Uterus (tissue), 4 donors: ENCODE measurements around the gene RBP4. TPM values are rescaled to one million over a fixed set of nuclear protein-coding genes. Genes with fewer than 3 reads are reported as not detected.

Experiments used
- DNase-seq, 2 donors: peaks; one replicate each; pipeline ENCODE4 v3.0.0-alpha.2; 2019 to 2020
- H3K27ac ChIP-seq, 2 donors: fragments of 200-600 bp; sonication (generic); 1 replicate in 1 of 2; 2 replicates in 1 of 2; pipeline ENCODE4 v1.5.1; 2016 to 2018
- H3K27me3 ChIP-seq, 2 donors: fragments of 200-600 bp; sonication (generic); one replicate each; pipeline ENCODE4 v1.5.1; 2018 to 2019; ENCODE audit warnings: control low read depth in 1 of 2
- H3K36me3 ChIP-seq, 2 donors: fragments of 200-600 bp; sonication (generic); one replicate each; pipeline ENCODE4 v1.5.1; 2019; ENCODE audit warnings: control low read depth in 1 of 2
- H3K4me1 ChIP-seq, 2 donors: fragments of 200-600 bp; sonication (generic); one replicate each; pipeline ENCODE4 v1.5.1; 2018 to 2019; ENCODE audit warnings: control low read depth in 1 of 2
- H3K4me3 ChIP-seq, 2 donors: fragments of 200-600 bp; sonication (generic); 1 replicate in 1 of 2; 2 replicates in 1 of 2; pipeline ENCODE4 v1.5.1; 2018 to 2019; ENCODE audit warnings: mild to moderate bottlenecking in 1 of 2
- H3K9me3 ChIP-seq, 2 donors: fragments of 200-600 bp; sonication (generic); one replicate each; pipeline ENCODE4 v1.5.1; 2019; ENCODE audit warnings: control low read depth in 1 of 2
- POLR2A ChIP-seq, 2 donors: fragments of 450-650 bp; IDR thresholded peaks; one replicate each; pipeline ENCODE4 v1.6.1; 2016; ENCODE audit warnings: antibody characterized with exemption in 2 of 2, mild to moderate bottlenecking in 1 of 2, moderate library complexity in 1 of 2
- intact Hi-C: fragments of 100-400 bp; cut with DNase I; formaldehyde crosslinking; loops from one replicate; pipeline ENCODE4 v1.15.1; 2023; ENCODE audit warnings: low total_unique reads
- total RNA-seq, 4 donors: library from RNA; depleted of rRNA in 3 of 4; stranded (reverse); fragments of >200 nt in 3 of 4; gene quantifications; one replicate each; pipeline versions ENCODE4 v1.1.0 to v1.2.4, GENCODE V29; 2014 to 2023
- TF ChIP-seq, protein P1 (sequence below), 4 experiments: fragments of 200-600 bp in 2 of 4; fragments of 450-650 bp in 2 of 4; sonication (generic) in 2 of 4; IDR thresholded peaks; one replicate each; pipeline ENCODE4 v1.5.1; 2016 to 2019; ENCODE audit warnings: antibody characterized with exemption in 4 of 4, mild to moderate bottlenecking in 2 of 4, moderate library complexity in 1 of 4
- donor health status: DM: yes; HTN: yes; CAD: no.

RBP4 gene
- total RNA-seq, 4 donors from 2014 or later, result 0.90 to 3.2 TPM; not detected in 2

GRCh38 chr10:93596539-93596938 lies 4.5 kb downstream of the RBP4 start:
- H3K4me3 ChIP-seq, result no peak overlapping the region
- no peak for DNase-seq
- no peaks in the 10 kb centered on the region for H3K36me3 ChIP-seq
- TF ChIP-seq, protein P1, sequence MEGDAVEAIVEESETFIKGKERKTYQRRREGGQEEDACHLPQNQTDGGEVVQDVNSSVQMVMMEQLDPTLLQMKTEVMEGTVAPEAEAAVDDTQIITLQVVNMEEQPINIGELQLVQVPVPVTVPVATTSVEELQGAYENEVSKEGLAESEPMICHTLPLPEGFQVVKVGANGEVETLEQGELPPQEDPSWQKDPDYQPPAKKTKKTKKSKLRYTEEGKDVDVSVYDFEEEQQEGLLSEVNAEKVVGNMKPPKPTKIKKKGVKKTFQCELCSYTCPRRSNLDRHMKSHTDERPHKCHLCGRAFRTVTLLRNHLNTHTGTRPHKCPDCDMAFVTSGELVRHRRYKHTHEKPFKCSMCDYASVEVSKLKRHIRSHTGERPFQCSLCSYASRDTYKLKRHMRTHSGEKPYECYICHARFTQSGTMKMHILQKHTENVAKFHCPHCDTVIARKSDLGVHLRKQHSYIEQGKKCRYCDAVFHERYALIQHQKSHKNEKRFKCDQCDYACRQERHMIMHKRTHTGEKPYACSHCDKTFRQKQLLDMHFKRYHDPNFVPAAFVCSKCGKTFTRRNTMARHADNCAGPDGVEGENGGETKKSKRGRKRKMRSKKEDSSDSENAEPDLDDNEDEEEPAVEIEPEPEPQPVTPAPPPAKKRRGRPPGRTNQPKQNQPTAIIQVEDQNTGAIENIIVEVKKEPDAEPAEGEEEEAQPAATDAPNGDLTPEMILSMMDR (IDR thresholded peaks at IDR 0.05), result no peak
- no peak for TF ChIP-seq POLR2A (IDR thresholded peaks at IDR 0.05)
- peaks cover 0 to 4% of the 10 kb centered on the region in 2 donors for H3K4me1 ChIP-seq
- H3K27me3 ChIP-seq, result no peaks in the 10 kb centered on the region
- no peaks in the 10 kb centered on the region for H3K9me3 ChIP-seq
- intact Hi-C loops, result no loop called here
- no peak overlapping the region for H3K27ac ChIP-seq

DNA sequence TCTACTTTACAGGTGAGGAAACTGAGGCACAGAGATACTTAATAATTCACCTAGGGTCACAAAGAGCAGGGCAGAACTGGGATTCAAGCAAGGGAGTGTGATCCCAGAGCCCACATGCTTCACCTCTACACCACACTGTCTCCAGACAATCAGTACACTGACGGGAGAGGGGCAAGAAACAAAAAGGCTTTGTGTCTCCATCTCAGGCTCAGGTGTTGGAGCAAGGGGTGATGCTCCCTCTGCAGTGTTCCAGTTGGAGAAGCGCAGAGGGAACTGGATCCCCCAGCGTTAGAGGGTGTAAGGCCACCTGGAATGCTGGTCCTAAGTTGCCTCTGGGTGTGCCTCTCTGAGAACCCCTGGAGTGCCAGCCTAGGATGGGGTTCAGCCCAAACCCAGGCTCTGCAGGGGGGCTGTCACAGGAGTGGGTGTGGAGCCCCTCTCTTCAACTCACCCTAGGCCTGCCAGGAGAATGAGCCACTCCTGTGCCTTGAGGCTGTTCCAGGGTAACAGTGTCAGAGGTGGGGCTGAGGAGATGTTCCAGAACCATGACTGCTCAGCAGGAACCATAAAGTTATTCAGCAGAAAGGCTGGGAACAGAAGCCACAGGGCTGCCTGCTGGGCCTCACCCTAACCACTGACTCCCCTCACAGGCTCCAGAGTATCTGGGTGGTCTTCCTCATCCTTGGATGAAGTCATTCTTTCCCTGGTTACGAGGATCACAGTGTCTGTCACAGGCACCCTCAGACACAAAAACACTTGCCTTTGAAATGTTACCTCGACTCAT lies 5.5 kb downstream of the RBP4 start:
- no peaks in the 10 kb centered on the region for H3K27me3 ChIP-seq
- H3K27ac ChIP-seq, result no peak overlapping the region
- H3K4me1 ChIP-seq, result peaks cover 0 to under 1% of the 10 kb centered on the region in 2 donors
- no peak overlapping the region for H3K4me3 ChIP-seq
- no peak for TF ChIP-seq POLR2A (IDR thresholded peaks at IDR 0.05)
- TF ChIP-seq, protein P1 (IDR thresholded peaks at IDR 0.05), result no peak
- no peaks in the 10 kb centered on the region for H3K36me3 ChIP-seq
- intact Hi-C loops, result no loop called here
- no peak for DNase-seq
- no peaks in the 10 kb centered on the region for H3K9me3 ChIP-seq

DNA sequence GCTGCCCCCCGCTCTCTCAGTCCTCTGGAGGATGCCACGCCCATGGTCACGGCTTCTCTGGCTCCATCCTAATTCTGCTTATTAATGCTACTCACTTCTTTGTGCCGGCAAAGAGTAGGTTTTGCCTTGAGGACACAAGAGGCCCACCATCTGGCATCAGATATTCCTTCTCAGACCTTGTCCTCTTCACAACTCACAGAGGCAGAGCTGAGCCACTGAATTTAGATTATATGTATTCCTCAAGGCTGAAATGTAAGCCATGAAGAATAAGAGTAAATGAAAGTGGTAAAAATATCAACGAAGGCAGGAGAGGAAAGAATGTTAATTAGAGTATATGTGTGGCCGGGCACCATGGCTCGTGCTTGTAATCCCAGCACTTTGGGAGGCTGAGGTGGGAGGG lies 6.5 kb downstream of the RBP4 start:
- H3K9me3 ChIP-seq, result no peaks in the 10 kb centered on the region
- no peaks in the 10 kb centered on the region for H3K27me3 ChIP-seq
- no peaks in the 10 kb centered on the region for H3K36me3 ChIP-seq
- intact Hi-C loops, result no loop called here
- no peaks in the 10 kb centered on the region for H3K4me1 ChIP-seq
- TF ChIP-seq, protein P1 (IDR thresholded peaks at IDR 0.05), result no peak
- no peak for TF ChIP-seq POLR2A (IDR thresholded peaks at IDR 0.05)
- no peak overlapping the region for H3K4me3 ChIP-seq
- H3K27ac ChIP-seq, result no peak overlapping the region
- no peak for DNase-seq

DNA sequence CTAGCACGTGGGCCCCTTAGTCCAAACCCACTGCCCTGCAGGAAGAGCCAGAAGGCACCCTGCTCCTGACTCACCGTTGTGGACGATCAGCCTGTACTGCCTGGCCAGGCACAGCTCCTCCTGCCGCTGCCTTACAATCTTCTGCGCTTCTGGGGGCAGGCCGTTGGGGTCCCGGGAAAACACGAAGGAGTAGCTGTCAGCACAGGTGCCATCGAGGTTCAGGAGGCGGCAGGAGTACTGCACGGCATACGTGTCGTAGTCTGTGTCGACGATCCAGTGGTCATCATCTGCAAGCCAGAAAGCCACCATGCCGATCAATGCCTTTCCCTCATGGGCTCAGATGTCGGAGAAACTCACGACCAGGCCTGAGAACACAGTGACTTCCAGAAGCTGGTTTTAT lies 7.3 kb downstream of the RBP4 start:
- Histone ChIP-seq H3K36me3 (no peaks in the 10 kb centered on the region), H3K9me3 (no peaks in the 10 kb centered on the region), H3K27ac (no peak overlapping the region), H3K27me3 (no peaks in the 10 kb centered on the region), H3K4me1 (no peaks in the 10 kb centered on the region), H3K4me3 (no peak overlapping the region)
- TF ChIP-seq POLR2A (IDR thresholded peaks at IDR 0.05), result no peak
- TF ChIP-seq, protein P1 (IDR thresholded peaks at IDR 0.05), result no peak
- DNase-seq, result no peak
- intact Hi-C loops, result no loop called here

- Histone ChIP-seq H3K36me3 (no peaks in the 10 kb centered on the region), H3K9me3 (no peaks in the 10 kb centered on the region), H3K4me1 (no peaks in the 10 kb centered on the region), H3K27me3 (no peaks in the 10 kb centered on the region), H3K4me3 (no peak overlapping the region), H3K27ac (no peak overlapping the region)
- no peak for TF ChIP-seq POLR2A (IDR thresholded peaks at IDR 0.05)
- TF ChIP-seq, protein P1 (IDR thresholded peaks at IDR 0.05), result no peak
- no peak for DNase-seq
- intact Hi-C loops, result no loop called here
Observed at GRCh38 chr10:93593254-93593653, 7.8 kb downstream of the RBP4 start.
